NCI-H146 treated with DMSO at 0.1 percent for 48 hours (cell line): ENCODE measurements around the gene TPD52L2.
A peak's percentile ranks its signal among the peaks of the same experiment; 100 is the strongest.
"Not testable (repeated sequence)": the region's sequence is repeated elsewhere in the genome, so short reads cannot be mapped to it uniquely, and the experiment has no call there.

ENCODE experiments used
- DNase-seq: peaks from one replicate; lab custom pipeline; 2025; ENCODE audit not compliant: unreplicated experiment; lab: John Stamatoyannopoulos, UW

Gene TPD52L2

DNA sequence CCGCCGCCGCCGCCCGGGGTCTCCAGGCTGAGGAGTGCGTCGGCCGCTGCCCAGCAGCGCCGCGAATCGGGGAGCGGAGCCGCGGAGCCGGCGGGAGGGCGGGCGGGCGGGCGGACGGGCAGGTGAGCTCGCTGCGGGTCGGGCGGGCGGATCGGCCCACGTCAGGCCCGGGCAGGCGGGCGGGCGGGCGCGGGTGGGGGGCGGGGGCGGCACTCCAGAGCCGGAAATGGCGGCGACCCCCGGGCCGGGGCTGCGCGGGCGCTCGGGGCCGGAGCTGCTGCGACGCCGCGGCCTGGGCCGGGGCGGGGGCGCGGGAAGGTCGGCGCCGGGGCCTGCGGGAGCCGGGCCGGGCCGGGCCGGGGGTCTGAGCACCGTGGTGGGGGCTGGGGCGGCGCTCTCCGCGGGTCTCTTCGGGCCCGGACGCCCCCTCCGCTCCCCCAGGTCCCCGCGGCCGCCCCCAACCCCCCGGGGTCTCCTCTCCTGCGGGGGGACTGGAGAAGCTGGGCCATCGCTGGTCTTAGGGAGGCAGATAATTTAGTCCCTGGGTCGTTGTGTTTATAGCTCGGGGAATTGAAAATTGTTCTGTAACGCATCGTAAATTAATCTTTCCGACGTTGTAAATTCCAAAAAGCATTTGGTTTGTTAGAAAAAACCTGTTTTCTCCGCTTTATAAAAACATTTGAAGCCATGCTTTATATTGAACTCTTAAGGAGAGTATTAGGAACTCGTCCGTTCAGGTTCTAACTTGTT, 30.3 kb downstream of the TPD52L2 start:
- peak; percentile 17 for DNase-seq

DNA sequence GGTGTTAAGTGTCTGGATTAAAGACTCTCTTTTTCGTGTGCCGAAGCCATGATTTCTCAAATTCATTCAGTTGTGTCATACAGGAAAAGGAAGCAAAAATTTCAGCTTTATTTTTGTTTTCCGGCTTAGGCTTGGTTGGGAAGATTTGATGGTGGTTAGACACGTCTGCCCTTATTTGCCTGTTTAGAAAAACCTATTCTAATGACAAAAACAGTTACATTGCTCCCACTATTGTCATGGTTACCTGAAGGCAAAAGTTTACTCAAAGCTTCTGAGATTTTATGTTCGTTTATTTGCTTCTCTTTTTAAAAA, 30.8 kb downstream of the TPD52L2 start:
- no peak for DNase-seq

GRCh38 chr20:63896264-63897105, 31.4 kb downstream of the TPD52L2 start:
- peak; percentile 49 for DNase-seq

- no peak for DNase-seq
Measured at GRCh38 chr20:63897978-63898561, 33.0 kb downstream of the TPD52L2 start.

DNA sequence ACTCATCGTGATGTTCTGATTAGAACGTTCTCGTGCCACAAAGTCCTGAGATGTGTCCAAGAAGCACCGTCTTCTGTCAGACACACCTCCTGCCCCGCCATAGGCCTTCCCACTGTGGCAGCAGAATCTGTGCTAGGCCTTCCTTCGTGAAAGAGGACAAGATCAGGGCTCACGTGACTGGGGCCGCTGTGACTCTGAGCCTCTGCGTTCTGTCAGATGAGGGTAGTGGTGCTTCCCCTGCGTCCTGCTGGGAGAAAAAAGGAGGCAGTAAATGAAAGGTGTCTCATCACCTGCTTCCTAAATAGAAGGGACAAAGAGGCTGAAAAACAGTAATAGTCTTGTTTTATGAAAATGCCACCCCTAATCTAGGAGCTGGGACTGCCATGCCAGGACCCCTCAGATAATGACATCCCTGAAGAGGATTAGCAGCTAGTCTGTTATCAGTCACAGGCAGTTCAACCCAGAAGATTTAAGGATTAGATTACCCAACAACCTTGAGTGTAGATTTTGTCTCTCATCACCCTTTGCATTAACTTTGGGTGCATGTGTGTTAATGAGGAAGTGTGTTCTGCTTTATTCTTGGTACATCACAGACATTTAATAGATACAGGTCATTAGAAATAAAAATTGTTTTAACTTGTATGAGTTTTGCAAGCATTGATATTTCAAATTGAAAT, 34.0 kb downstream of the TPD52L2 start:
- no peak for DNase-seq

DNA sequence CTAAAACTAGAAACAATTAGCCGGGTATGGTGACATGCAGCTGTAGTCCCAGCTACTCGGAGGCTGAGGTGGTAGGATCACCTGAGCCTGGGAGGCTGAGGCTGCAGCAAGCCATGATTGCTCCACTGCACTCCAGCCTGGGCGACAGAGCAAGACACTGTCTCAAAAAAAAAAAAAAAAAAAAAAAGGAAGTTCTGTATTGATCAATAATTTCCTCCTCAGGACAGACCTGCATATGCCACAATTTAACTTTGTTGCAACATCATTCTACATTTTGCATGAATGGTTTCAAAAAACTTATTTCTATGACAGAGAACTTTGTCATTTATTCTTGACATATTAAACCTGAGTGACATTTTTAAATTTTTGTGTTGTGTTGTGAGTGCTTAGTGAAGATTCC, 35.3 kb downstream of the TPD52L2 start:
- DNase-seq: no peak

DNA sequence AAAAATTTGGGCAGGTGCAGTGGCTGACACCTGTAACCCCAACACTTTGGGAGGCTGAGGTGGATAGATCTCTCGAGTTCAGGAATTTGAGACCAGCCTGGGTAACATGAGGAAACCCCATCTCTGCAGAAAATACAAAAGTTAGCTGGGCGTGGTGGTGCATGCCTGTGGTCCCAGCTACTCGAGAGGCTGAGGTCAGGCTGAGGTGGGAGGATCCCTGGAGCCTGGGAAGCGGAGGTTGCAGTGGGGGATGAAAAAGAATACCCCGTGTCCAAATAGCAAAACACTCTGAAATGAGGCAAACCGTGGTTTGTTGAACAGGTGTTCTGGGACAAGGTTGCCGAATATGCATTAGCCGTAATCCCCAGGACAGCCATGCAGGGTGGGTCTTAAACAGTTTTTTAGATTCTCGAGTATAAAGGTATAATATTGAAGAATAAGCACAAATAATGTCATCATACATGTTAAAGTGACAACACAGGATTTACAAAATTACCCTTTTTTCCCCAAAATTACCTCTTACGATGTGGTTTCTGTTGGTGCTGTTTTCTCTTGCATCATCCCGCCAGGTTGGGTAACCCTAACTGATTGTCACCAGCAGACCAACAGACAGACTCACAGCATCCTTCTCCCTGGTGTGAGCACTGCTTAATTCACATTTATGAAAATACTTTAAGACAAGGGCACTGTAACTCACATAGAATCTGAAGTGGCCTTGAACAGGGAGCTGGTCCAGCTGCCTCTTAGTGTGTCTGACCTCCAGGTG, 38.9 kb downstream of the TPD52L2 start:
- DNase-seq: no peak

GRCh38 chr20:63908008-63908682, 43.1 kb downstream of the TPD52L2 start:
- DNase-seq: no peak

DNA sequence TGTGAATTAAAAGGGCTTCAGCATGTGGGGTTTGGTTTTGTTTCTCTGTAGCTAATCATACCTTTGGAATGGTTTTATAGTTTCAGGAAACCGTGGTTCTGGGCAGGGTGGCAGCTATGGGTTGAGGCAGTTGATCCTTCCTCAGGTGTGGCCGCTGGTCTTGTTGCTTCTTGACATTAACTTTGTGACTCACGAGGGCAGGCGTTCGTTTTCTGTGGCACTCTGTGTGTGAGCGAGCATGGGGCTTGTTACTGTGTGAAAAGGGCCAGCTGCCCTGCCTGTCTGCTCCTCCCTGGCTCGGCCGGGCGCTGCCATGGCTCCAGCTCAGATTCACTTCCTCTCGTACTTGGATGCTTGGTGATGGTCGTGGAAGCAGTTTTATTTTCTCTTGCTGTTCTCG, 46.1 kb downstream of the TPD52L2 start:
- DNase-seq: no peak

DNA sequence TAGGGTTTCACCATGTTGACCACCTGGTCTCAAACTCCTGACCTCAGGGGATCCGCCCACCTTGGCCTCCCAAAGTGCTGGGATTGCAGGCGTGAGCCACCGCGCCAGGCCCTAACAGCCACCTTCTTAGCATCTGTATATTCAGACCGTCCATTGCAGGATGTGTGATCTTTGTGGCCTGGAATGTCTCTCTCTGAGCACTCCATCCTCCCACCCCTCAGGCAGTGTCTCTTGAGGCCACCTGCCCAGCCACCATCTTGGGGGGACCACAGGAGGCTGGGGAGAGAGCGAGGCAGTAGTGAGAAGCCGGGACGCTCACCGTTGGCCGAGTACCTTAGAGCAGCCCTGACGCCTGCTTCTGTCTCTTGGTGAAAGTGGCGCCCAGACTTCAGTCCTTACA, 48.7 kb downstream of the TPD52L2 start:
- no peak for DNase-seq

DNA sequence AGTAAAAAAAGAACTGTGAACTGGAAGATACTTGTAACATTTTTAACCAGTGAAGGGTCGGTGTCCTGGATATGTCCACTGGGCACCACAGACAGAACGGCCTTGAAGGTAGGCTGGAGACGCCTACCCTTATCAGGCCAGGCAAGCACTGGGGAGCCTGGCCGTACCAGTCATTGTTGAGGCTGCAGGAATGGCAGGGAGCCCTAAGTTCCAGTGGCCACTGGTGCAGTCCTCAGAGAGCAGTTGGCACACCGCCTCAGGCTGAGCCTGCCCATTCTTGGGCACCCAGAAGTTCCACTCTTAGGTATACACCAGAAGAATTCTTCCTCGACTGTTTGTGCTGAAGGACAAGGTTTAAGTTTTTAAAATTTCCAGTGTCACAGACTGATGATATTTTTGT, 50.4 kb downstream of the TPD52L2 start:
- DNase-seq: no peak

- DNase-seq: not testable (repeated sequence)
Measured at GRCh38 chr20:63916371-63916939, 51.4 kb downstream of the TPD52L2 start.

DNA sequence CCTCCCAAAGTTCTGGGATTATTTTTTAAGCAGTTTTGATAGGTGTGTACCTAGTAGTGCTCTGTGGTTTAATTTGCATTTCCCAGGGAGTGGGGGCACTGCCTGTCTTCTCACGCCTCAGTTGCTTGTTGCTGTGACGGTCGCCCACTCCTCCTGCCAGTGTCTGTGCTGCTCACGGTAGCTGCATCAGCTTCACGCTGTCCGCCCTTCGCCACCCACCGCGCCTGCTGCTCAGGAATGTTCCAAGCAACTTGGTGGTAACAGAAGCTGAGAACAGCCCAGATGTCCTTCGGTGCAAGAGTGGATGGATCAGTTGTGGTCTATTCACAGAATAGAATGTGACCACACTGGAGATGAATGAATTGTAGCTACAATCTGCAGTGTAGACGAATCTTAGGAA, 52.7 kb downstream of the TPD52L2 start:
- no peak for DNase-seq

DNA sequence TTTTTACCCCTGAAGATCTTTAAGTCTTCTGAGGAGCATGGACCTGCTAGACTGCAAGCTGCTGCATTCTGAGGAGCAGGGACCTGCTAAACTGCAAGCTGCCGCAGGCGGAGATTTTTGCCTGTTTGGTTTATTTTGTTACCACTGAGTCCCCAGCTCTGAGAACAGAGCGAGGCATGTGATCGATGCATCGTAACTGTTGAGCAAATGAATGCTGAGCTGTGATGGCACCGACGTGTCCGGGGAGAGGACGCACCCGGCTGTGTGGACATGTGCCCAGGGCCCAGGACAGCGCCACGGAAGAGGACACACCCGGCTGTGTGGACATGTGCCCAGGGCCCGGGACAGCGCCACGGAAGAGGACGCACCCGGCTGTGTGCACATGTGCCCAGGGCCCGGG, 54.1 kb downstream of the TPD52L2 start:
- DNase-seq: no peak

GRCh38 chr20:63920226-63920625, 55.2 kb downstream of the TPD52L2 start:
- no peak for DNase-seq

DNA sequence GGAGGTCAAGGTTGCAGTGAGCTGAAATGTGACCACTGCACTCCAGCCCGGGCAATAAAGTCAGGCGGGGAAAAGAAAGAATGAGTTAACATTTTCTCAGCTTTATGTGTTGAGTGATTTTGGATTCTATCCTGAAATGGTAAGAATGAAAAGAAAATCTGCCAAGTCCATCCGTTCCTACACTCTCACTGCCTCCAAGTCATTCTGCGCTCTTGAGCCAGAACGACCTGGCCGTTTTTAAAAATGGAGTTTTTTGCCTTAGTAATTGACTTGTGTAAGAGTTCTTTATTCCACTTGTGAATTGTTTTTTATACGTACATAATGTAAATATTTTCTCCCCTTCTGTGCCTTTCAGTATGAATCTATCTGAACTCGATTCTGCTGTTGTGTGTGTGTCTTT, 58.6 kb downstream of the TPD52L2 start:
- DNase-seq: no peak

- DNase-seq: no peak
Measured at GRCh38 chr20:63924241-63924640, 59.2 kb downstream of the TPD52L2 start.

DNA sequence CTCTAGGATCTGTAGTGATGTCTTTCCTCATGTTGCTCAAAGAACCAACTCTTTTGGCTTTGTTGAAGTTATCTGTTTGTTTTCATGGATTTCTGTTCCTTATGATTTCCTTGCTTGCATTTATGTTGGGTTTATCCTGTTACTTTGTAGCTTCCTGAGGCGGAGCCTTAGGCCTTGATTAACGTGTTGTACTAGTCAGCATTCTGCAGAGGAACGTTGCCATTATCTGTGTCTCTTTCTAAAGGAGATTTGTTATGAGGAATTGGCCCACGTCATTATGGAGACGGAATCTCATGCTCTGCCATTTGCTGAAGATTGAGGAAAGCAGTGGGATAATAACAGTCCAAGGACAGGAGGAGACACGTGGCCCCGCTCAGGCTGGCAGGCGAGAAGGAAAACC, 61.2 kb downstream of the TPD52L2 start:
- no peak for DNase-seq

DNA sequence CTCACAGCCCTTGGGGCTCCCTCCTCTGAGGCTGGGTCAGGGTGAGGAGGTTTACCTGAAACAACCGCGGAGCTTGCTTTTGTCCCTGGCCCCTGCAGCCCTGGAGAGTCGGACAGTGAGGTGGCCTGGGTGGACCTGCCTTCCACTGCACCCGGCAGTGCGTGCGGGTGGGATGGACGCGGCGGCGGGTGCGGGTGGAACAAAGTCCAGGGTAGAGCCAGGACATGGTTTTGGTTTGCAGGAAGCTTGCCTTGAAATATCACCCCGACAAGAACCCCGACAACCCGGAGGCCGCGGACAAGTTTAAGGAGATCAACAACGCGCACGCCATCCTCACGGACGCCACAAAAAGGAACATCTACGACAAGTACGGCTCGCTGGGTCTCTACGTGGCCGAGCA, 64.0 kb downstream of the TPD52L2 start:
- DNase-seq: no peak

- not testable (repeated sequence) for DNase-seq
Measured at GRCh38 chr20:63929473-63929883, 64.4 kb downstream of the TPD52L2 start.
